H1 (cell line): ENCODE measurements around the gene GTF2F2. TPM values are rescaled to one million over a fixed set of nuclear protein-coding genes. Genes with fewer than 3 reads are reported as not detected.

Experiments
- CTCF ChIA-PET: fragments of 300-600 bp; sonication (Branson Sonifier 250); formaldehyde crosslinking; loops from one replicate; lab custom pipeline; 2021; ENCODE audit not compliant: partially characterized antibody; lab: Charles Lee
- POLR2A ChIA-PET: fragments of 300-600 bp; sonication (Branson Sonifier 250); formaldehyde crosslinking; loops from one replicate; lab custom pipeline; 2021; ENCODE audit warnings: inconsistent platforms; ENCODE audit not compliant: partially characterized antibody; lab: Charles Lee
- DNase-seq, 2 experiments: peaks; one replicate each; pipeline versions ENCODE4 v3.0.0 to v3.0.0-alpha.2; 2010 to 2022; ENCODE audit warnings: low spot score in 2 of 2, low read depth in 1 of 2, mixed read lengths in 1 of 2
- FAIRE-seq: peaks from 2 replicates; lab custom pipeline; 2011; peaks lifted over from hg19 to GRCh38; lab: Jason Lieb, UNC
- H2AFZ ChIP-seq: 2 replicates; pipeline ENCODE4 v1.8.1; 2012; ENCODE audit warnings: low read length, inconsistent platforms
- H2AK5ac ChIP-seq: 2 replicates; pipeline ENCODE4 v1.6.1; 2013; ENCODE audit warnings: low read depth, low read length
- H2BK120ac ChIP-seq: replicated peaks from 2 replicates; pipeline ENCODE3; 2013; ENCODE audit warnings: low read depth, low read length, inconsistent platforms
- H2BK12ac ChIP-seq: 2 replicates; pipeline ENCODE4 v1.6.1; 2013; ENCODE audit warnings: low read depth, low read length
- H2BK15ac ChIP-seq: 2 replicates; pipeline ENCODE4 v1.6.1; 2013; ENCODE audit warnings: low read length
- H2BK20ac ChIP-seq: 2 replicates; pipeline ENCODE4 v1.6.1; 2013; ENCODE audit warnings: low read length
- H2BK5ac ChIP-seq: 2 replicates; pipeline ENCODE4 v1.6.1; 2013; ENCODE audit warnings: low read depth, low read length
- H3K14ac ChIP-seq: 2 replicates; pipeline ENCODE4 v1.6.1; 2013; ENCODE audit warnings: inconsistent platforms; ENCODE audit not compliant: insufficient read length
- H3K18ac ChIP-seq: 2 replicates; pipeline ENCODE4 v1.6.1; 2013; ENCODE audit warnings: low read length; ENCODE audit errors: extremely low read depth
- H3K23ac ChIP-seq: 2 replicates; pipeline ENCODE4 v1.6.1; 2013; ENCODE audit warnings: inconsistent platforms; ENCODE audit not compliant: insufficient read length
- H3K23me2 ChIP-seq: 2 replicates; pipeline ENCODE4 v1.6.1; 2013; ENCODE audit warnings: low read depth, low read length
- H3K27ac ChIP-seq: 2 replicates; pipeline ENCODE4 v1.6.1; 2011; ENCODE audit warnings: low read depth, low read length, inconsistent platforms
- H3K27me3 ChIP-seq, 4 experiments: replicated peaks in 1 of 4; 1 replicate in 1 of 4; 2 replicates in 3 of 4; pipeline versions ENCODE4 v1.6.1 to v1.8.1; 2011 to 2013; ENCODE audit warnings: low read length in 3 of 4, mild to moderate bottlenecking in 3 of 4, inconsistent platforms in 2 of 4, mixed read lengths in 2 of 4, moderate library complexity in 1 of 4; ENCODE audit not compliant: control insufficient read depth in 3 of 4, insufficient read depth in 3 of 4; ENCODE audit errors: extremely low read depth in 1 of 4
- H3K36me3 ChIP-seq, 4 experiments: 2 replicates each; pipeline versions ENCODE4 v1.6.1 to v1.8.1; 2011 to 2013; ENCODE audit warnings: mild to moderate bottlenecking in 4 of 4, low read length in 3 of 4, moderate library complexity in 2 of 4, control low read depth in 1 of 4, inconsistent platforms in 1 of 4; ENCODE audit not compliant: insufficient read depth in 4 of 4, control insufficient read depth in 2 of 4
- H3K4ac ChIP-seq: replicated peaks from 2 replicates; pipeline ENCODE3; 2013; ENCODE audit warnings: low read length, low read depth, mixed read lengths, inconsistent platforms; ENCODE audit not compliant: insufficient read length
- H3K4me1 ChIP-seq, 4 experiments: replicated peaks in 1 of 4; 1 replicate in 1 of 4; 2 replicates in 3 of 4; pipeline versions ENCODE4 v1.6.1 to v1.8.1; 2011 to 2013; ENCODE audit warnings: low read length in 3 of 4, inconsistent platforms in 2 of 4, mixed read lengths in 1 of 4; ENCODE audit not compliant: insufficient read depth in 4 of 4, control insufficient read depth in 3 of 4
- H3K4me2 ChIP-seq, 2 experiments: 2 replicates each; pipeline versions ENCODE4 v1.6.1 to v1.8.1; 2011 to 2013; ENCODE audit warnings: low read depth in 2 of 2, low read length in 2 of 2, control low read depth in 1 of 2, inconsistent platforms in 1 of 2, mild to moderate bottlenecking in 1 of 2; ENCODE audit not compliant: insufficient read depth in 1 of 2
- H3K4me3 ChIP-seq, 4 experiments: fragments of 200-600, 300-600 bp in 1 of 4; sonication (generic), shearing (Covaris generic), sonication (Bioruptor Twin) in 1 of 4; 2 replicates each; pipeline versions ENCODE4 v1.5.1 to v1.8.1; 2011 to 2016; ENCODE audit warnings: low read length in 4 of 4, low read depth in 3 of 4, control low read depth in 2 of 4, inconsistent platforms in 2 of 4, mild to moderate bottlenecking in 2 of 4, mixed read lengths in 1 of 4, moderate library complexity in 1 of 4; ENCODE audit not compliant: insufficient read depth in 2 of 4; ENCODE audit errors: extremely low read depth in 1 of 4
- H3K56ac ChIP-seq: replicated peaks from 2 replicates; pipeline ENCODE3; 2013; ENCODE audit warnings: low read depth, mild to moderate bottlenecking, mixed read lengths, low read length, inconsistent platforms; ENCODE audit not compliant: insufficient read length
- H3K79me1 ChIP-seq: 2 replicates; pipeline ENCODE4 v1.6.1; 2013; ENCODE audit warnings: low read depth, low read length, control low read depth
- H3K79me2 ChIP-seq, 2 experiments: 2 replicates each; pipeline versions ENCODE4 v1.6.1 to v1.8.1; 2012 to 2013; ENCODE audit warnings: low read length in 2 of 2, mild to moderate bottlenecking in 2 of 2, inconsistent platforms in 1 of 2; ENCODE audit not compliant: insufficient read depth in 2 of 2, control insufficient read depth in 1 of 2
- H3K9ac ChIP-seq, 4 experiments: replicated peaks in 1 of 4; 1 replicate in 1 of 4; 2 replicates in 3 of 4; pipeline versions ENCODE4 v1.6.1 to v1.8.1; 2011 to 2013; ENCODE audit warnings: low read depth in 3 of 4, low read length in 3 of 4, control low read depth in 2 of 4, mild to moderate bottlenecking in 2 of 4, moderate library complexity in 2 of 4, inconsistent platforms in 1 of 4; ENCODE audit errors: extremely low read depth in 1 of 4
- H3K9me3 ChIP-seq, 2 experiments: 2 replicates each; pipeline versions ENCODE4 v1.6.1 to v1.8.1; 2012 to 2013; ENCODE audit warnings: mild to moderate bottlenecking in 2 of 2, moderate library complexity in 2 of 2, control low read depth in 1 of 2, inconsistent platforms in 1 of 2, low read depth in 1 of 2, low read length in 1 of 2, mixed read lengths in 1 of 2; ENCODE audit not compliant: insufficient read depth in 2 of 2
- H4K20me1 ChIP-seq, 2 experiments: replicated peaks in 1 of 2; 2 replicates each; pipeline versions ENCODE3 to v1.8.1; 2011 to 2013; ENCODE audit warnings: inconsistent platforms in 2 of 2, low read length in 2 of 2, mild to moderate bottlenecking in 1 of 2; ENCODE audit not compliant: insufficient read depth in 2 of 2, control insufficient read depth in 1 of 2
- H4K5ac ChIP-seq: 2 replicates; pipeline ENCODE4 v1.6.1; 2013; ENCODE audit warnings: low read length, low read depth, mixed read lengths, inconsistent platforms; ENCODE audit not compliant: insufficient read length
- H4K8ac ChIP-seq: 2 replicates; pipeline ENCODE4 v1.8.0; 2013; ENCODE audit warnings: mild to moderate bottlenecking, moderate library complexity, low read length, inconsistent platforms; ENCODE audit not compliant: insufficient read depth; ENCODE audit errors: extremely low read depth
- H4K91ac ChIP-seq: replicated peaks from 2 replicates; pipeline ENCODE3; 2013; ENCODE audit warnings: low read length, mixed read lengths, inconsistent platforms; ENCODE audit not compliant: insufficient read length
- ATF2 ChIP-seq: IDR thresholded peaks from 2 replicates; pipeline ENCODE4 v1.6.1; 2012; ENCODE audit warnings: low read length, inconsistent platforms
- BRCA1 ChIP-seq: IDR thresholded peaks from 2 replicates; pipeline ENCODE4 v1.6.1; 2012; ENCODE audit warnings: low read depth, low read length, improper control_type of control experiment
- CBX8 ChIP-seq: fragments of 300-800, 300-1000 bp; sonication (generic); IDR thresholded peaks from 2 replicates; pipeline ENCODE4 v1.7.1; 2016; ENCODE audit warnings: low read depth, low read length, borderline replicate concordance
- CHD1 ChIP-seq: IDR thresholded peaks from 2 replicates; pipeline ENCODE4 v1.6.1; 2012; ENCODE audit warnings: low read depth, low read length, improper control_type of control experiment
- CHD2 ChIP-seq: IDR thresholded peaks from 2 replicates; pipeline ENCODE4 v1.6.1; 2012; ENCODE audit warnings: low read length, improper control_type of control experiment
- CREB1 ChIP-seq: IDR thresholded peaks from 2 replicates; pipeline ENCODE4 v1.6.1; 2012; ENCODE audit warnings: inconsistent platforms
- CTBP2 ChIP-seq: IDR thresholded peaks from 2 replicates; pipeline ENCODE4 v1.7.0; 2011; ENCODE audit warnings: borderline replicate concordance, mild to moderate bottlenecking, moderate library complexity, mixed read lengths, low read length; ENCODE audit not compliant: insufficient read depth, insufficient read length
- JUN ChIP-seq: IDR thresholded peaks from 2 replicates; pipeline ENCODE4 v1.6.1; 2011; ENCODE audit warnings: low read depth, mild to moderate bottlenecking, improper control_type of control experiment, low read length
- NRF1 ChIP-seq: IDR thresholded peaks from 2 replicates; pipeline ENCODE4 v1.6.1; 2011; ENCODE audit warnings: mild to moderate bottlenecking, low read depth, low read length, improper control_type of control experiment
- RBBP5 ChIP-seq: IDR thresholded peaks from 2 replicates; pipeline ENCODE4 v1.7.1; 2012; ENCODE audit warnings: low read depth, mild to moderate bottlenecking, inconsistent platforms, low read length, moderate library complexity, borderline replicate concordance
- SP1 ChIP-seq: IDR thresholded peaks from 2 replicates; pipeline ENCODE4 v1.6.1; 2011; ENCODE audit warnings: low read depth, low read length
- WGBS, 2 experiments: shearing (Covaris generic) in 1 of 2; methylation state at CpG; one replicate each; pipeline versions ENCODE4 v1.1.6 to v1.1.7; 2013 to 2015; ENCODE audit warnings: low lambda C conversion rate in 2 of 2, mixed read lengths in 2 of 2, inconsistent platforms in 1 of 2, low coverage in 1 of 2, missing lambda C conversion rate in 1 of 2; ENCODE audit not compliant: insufficient replicate concordance in 2 of 2, insufficient coverage in 1 of 2, insufficient read length in 1 of 2; ENCODE audit errors: extremely low coverage in 1 of 2, missing lambda C conversion rate in 1 of 2; 5-methylcytosine and 5-hydroxymethylcytosine counted together
- polyA plus RNA-seq, 7 experiments: library from polyadenylated mRNA; depleted of rRNA in 3 of 7; stranded (reverse) in 5 of 7; unstranded in 2 of 7; fragments of >200 nt in 5 of 7; fragments of 200-250 nt in 2 of 7; gene quantifications; 1 replicate in 5 of 7; 2 replicates in 1 of 7; 4 replicates in 1 of 7; pipeline versions ENCODE4 v1.2.1 to v1.2.3, GENCODE V29; 2011 to 2013; ENCODE audit warnings: missing spikeins in 2 of 7, mixed read lengths in 2 of 7
- total RNA-seq: library from RNA; stranded (reverse); fragmentation: NEBNext Ultra II Directional; extraction: Animal tissue kit (Norgen Biotek cat#: 25700); gene quantifications from 2 replicates; pipeline ENCODE4 v1.2.1, GENCODE V29; 2021

GTF2F2 gene
- total and polyA plus RNA-seq, 2 of the 8 experiments (the other 6 are each of a cell fraction or from before 2014, with no cell fraction given), result 10.8 to 31.1 TPM

- POLR2A ChIA-PET, result interaction anchor here (0.6 to 1.6 kb wide), 6 partner anchors 16 to 237 kb away, joined by 3 to 4 read pairs (median 3); partner anchors contain the start of gene GTF2F2
- H3K27ac ChIP-seq, result no peak overlapping the region
- CTCF ChIA-PET, result interaction anchor here (1.0 to 2.8 kb wide), 4 partner anchors 11 to 179 kb away, joined by 3 to 11 read pairs (median 7); no protein-coding TSS in a partner anchor
- no peak for TF ChIP-seq NRF1
- no peak for TF ChIP-seq CHD2
- TF ChIP-seq SP1, result no peak
- TF ChIP-seq CTBP2, result no peak
- no peak for TF ChIP-seq ATF2
- TF ChIP-seq BRCA1, result no peak
- no peak for TF ChIP-seq CHD1
- TF ChIP-seq CBX8, result no peak
- no peak for TF ChIP-seq CREB1
- TF ChIP-seq JUN, result no peak
- TF ChIP-seq RBBP5, result no peak
Observed at GRCh38 chr13:45101327-45102018, 18.8 kb upstream of the GTF2F2 start.

More at GRCh38 chr13:45101327-45102018, 18.8 kb upstream of the GTF2F2 start:
- Histone ChIP-seq H2BK5ac (no peak overlapping the region; the same call in 1 of the 2 replicates), H3K4ac (no peak overlapping the region), H3K36me3 (no peaks in the 10 kb centered on the region), H3K4me2 (peak overlapping the region in 1 of 2 experiments; percentile 41; a peak in 1 of 4 replicates), H3K79me2 (no peaks in the 10 kb centered on the region), H2AFZ (peak overlapping the region; percentile 24; the same call in 1 of the 2 replicates), H2BK12ac (no peak overlapping the region), H3K23me2 (no peaks in the 10 kb centered on the region), H3K14ac (no peak overlapping the region), H3K18ac (peak overlapping the region; percentile 9; the same call in 1 of the 2 replicates), H3K4me1 (peaks cover 0 to 12% (median 9%) of the 10 kb centered on the region in 4 experiments; a peak in 4 of 7 replicates), H3K23ac (no peak overlapping the region), H4K5ac (no peak overlapping the region), H2BK15ac (no peak overlapping the region), H2BK20ac (0 out of 2 replicates have a peak overlapping the region, but pooled peaks have one; percentile 0), H4K91ac (no peak overlapping the region), H3K79me1 (no peaks in the 10 kb centered on the region), H2AK5ac (no peak overlapping the region), H3K56ac (no peak overlapping the region), H2BK120ac (no peak overlapping the region), H3K27me3 (no peaks in the 10 kb centered on the region), H3K9ac (no peak overlapping the region), H3K9me3 (0 out of 4 replicates have a peak, but pooled peaks cover 0 to 2% of the 10 kb centered on the region in 2 experiments), H4K20me1 (no peaks in the 10 kb centered on the region), H3K4me3 (no peak overlapping the region), H4K8ac (no peak overlapping the region; the same call in 1 of the 2 replicates)
- FAIRE-seq (no peak), DNase-seq (no peak)
- 82% methylated on average over 10 of the region's 10 CpGs; no CpG with 5 or more reads in 1 of the 2 experiments for WGBS, 2 experiments
